Testis (tissue), 2 donors: ENCODE data around the gene RBBP8.

Source experiments
- CTCF ChIP-seq, 3 experiments: fragments of 450-650 bp in 2 of 3; fragments of 200-600 bp in 1 of 3; sonication (generic) in 1 of 3; IDR thresholded peaks; one replicate each; pipeline ENCODE4 v1.5.1; 2016 to 2019; ENCODE audit warnings: antibody characterized with exemption in 3 of 3, mild to moderate bottlenecking in 2 of 3, moderate library complexity in 1 of 3
- POLR2A ChIP-seq: fragments of 450-650 bp; IDR thresholded peaks from one replicate; pipeline ENCODE4 v1.6.1; 2017; ENCODE audit warnings: antibody characterized with exemption, mild to moderate bottlenecking, moderate library complexity

- no peak for TF ChIP-seq POLR2A
- no peak for TF ChIP-seq CTCF (IDR thresholded peaks at IDR 0.05)
Measured at GRCh38 chr18:22999647-23000046, 66.5 kb downstream of the RBBP8 start.
